K562 (cell line): Measurements from ENCODE around the gene TPD52L2. TPM values are rescaled to one million over a fixed set of nuclear protein-coding genes. Genes with fewer than 3 reads are reported as not detected.

Experiments
- CTCF ChIP-seq, 3 experiments: IDR thresholded peaks in 2 of 3; conservative IDR thresholded peaks in 1 of 3; 2 replicates each; pipeline ENCODE4 v1.5.1; 2011 to 2012; ENCODE audit warnings: low read length in 3 of 3, mild to moderate bottlenecking in 3 of 3, control low read depth in 2 of 3, improper control_type of control experiment in 1 of 3, inconsistent platforms in 1 of 3, low read depth in 1 of 3, mixed read lengths in 1 of 3, moderate library complexity in 1 of 3; ENCODE audit not compliant: insufficient read depth in 2 of 3
- DLX4 ChIP-seq: fragments of 250-450 bp; sonication (Bioruptor Pico); IDR thresholded peaks from 2 replicates; pipeline ENCODE4 v1.6.1; 2021; ENCODE audit warnings: mild to moderate bottlenecking
- FOXO4 ChIP-seq: fragments of 450-650 bp; formaldehyde crosslinking; IDR thresholded peaks from 2 replicates; pipeline ENCODE4 v1.4.0; 2020; ENCODE audit warnings: mild to moderate bottlenecking, moderate library complexity
- GATAD2A ChIP-seq: fragments of 450-650 bp; IDR thresholded peaks from 2 replicates; pipeline ENCODE4 v1.6.1; 2017
- GTF2F1 ChIP-seq: IDR thresholded peaks from 2 replicates; pipeline ENCODE4 v1.6.1; 2011; ENCODE audit warnings: low read depth, low read length, improper control_type of control experiment
- HBP1 ChIP-seq: fragments of 450-650 bp; formaldehyde crosslinking; IDR thresholded peaks from 2 replicates; pipeline ENCODE4 v1.4.0; 2022; ENCODE audit warnings: missing genetic modification characterization
- MAFG ChIP-seq: fragments of 450-650 bp; conservative IDR thresholded peaks from 2 replicates; pipeline ENCODE4 v1.6.1; 2016; ENCODE audit warnings: missing genetic modification characterization, missing compliant biosample characterization
- MAZ ChIP-seq, 2 experiments: fragments of 450-650 bp in 1 of 2; sonication (generic) in 1 of 2; formaldehyde crosslinking; IDR thresholded peaks in 1 of 2; conservative IDR thresholded peaks in 1 of 2; 2 replicates each; pipeline versions ENCODE4 v1.4.0 to v1.5.0; 2020; ENCODE audit warnings: mild to moderate bottlenecking in 1 of 2, missing genetic modification reagents in 1 of 2
- NFE2 ChIP-seq: IDR thresholded peaks from 2 replicates; pipeline ENCODE4 v1.6.1; 2014; ENCODE audit warnings: antibody characterized with exemption, low read depth
- NFIX ChIP-seq: fragments of 250-450 bp; sonication (Bioruptor Pico); IDR thresholded peaks from 2 replicates; pipeline ENCODE4 v1.4.0; 2020; ENCODE audit warnings: low read depth, mild to moderate bottlenecking, moderate library complexity
- NR1H2 ChIP-seq: sonication (generic); formaldehyde crosslinking; IDR thresholded peaks from 2 replicates; pipeline ENCODE4 v1.4.0; 2020; ENCODE audit warnings: mild to moderate bottlenecking, missing genetic modification reagents
- NR3C1 ChIP-seq: sonication (generic); formaldehyde crosslinking; IDR thresholded peaks from 2 replicates; pipeline ENCODE4 v1.8.1; 2022; ENCODE audit warnings: missing genetic modification reagents
- POLR3A ChIP-seq: IDR thresholded peaks from 2 replicates; pipeline ENCODE4 v1.6.1; 2011; ENCODE audit warnings: borderline replicate concordance, mild to moderate bottlenecking, moderate library complexity; ENCODE audit not compliant: insufficient read length, insufficient read depth; ENCODE audit errors: extremely low read depth
- RBM22 ChIP-seq: fragments of 200-400 bp; formaldehyde crosslinking; IDR thresholded peaks from 2 replicates; pipeline ENCODE4 v1.6.1; 2018; ENCODE audit warnings: low read length, low read depth; ENCODE audit not compliant: poor library complexity, severe bottlenecking
- STAT5A ChIP-seq: IDR thresholded peaks from 2 replicates; pipeline ENCODE4 v1.6.1; 2012; ENCODE audit warnings: low read length, inconsistent platforms, borderline replicate concordance
- TCF15 ChIP-seq: fragments of 250-450 bp; sonication (Bioruptor Pico); IDR thresholded peaks from 2 replicates; pipeline ENCODE4 v1.8.0; 2022; ENCODE audit warnings: moderate library complexity, mild to moderate bottlenecking, inconsistent platforms
- USF1 ChIP-seq: sonication (generic); formaldehyde crosslinking; IDR thresholded peaks from 2 replicates; pipeline ENCODE4 v1.9.0; 2022; ENCODE audit warnings: mild to moderate bottlenecking, missing genetic modification reagents
- ZNF143 ChIP-seq: sonication (generic); formaldehyde crosslinking; IDR thresholded peaks from 2 replicates; pipeline ENCODE4 v1.9.0; 2022; ENCODE audit warnings: mild to moderate bottlenecking, missing genetic modification reagents
- ZNF146 ChIP-seq: IDR thresholded peaks from one replicate; pipeline ENCODE4 v1.6.1; 2018; ENCODE audit warnings: missing compliant biosample characterization; ENCODE audit not compliant: unreplicated experiment
- ZNF24 ChIP-seq: fragments of 450-650 bp; IDR thresholded peaks from 2 replicates; pipeline ENCODE4 v1.6.1; 2016
- ZNF740 ChIP-seq, 3 experiments: fragments of 200-800 bp in 1 of 3; sonication (Bioruptor generic) in 1 of 3; sonication (generic) in 1 of 3; formaldehyde crosslinking in 1 of 3; IDR thresholded peaks; 2 replicates each; pipeline versions ENCODE4 v1.6.1 to v1.8.0; 2016 to 2022; ENCODE audit warnings: mild to moderate bottlenecking in 2 of 3, missing compliant biosample characterization in 2 of 3, missing genetic modification characterization in 2 of 3, missing genetic modification reagents in 1 of 3
- polyA plus RNA-seq, 8 experiments: library from polyadenylated mRNA; depleted of rRNA in 4 of 8; stranded (reverse) in 5 of 8; unstranded in 3 of 8; fragments of >200 nt; fragmentation: Nextera tagmentation in 2 of 8; fragmentation: Illumina TruSeq in 1 of 8; extraction: Ambion mirVana in 2 of 8; extraction: Trizol in 1 of 8; gene quantifications; 2 replicates each; pipeline versions ENCODE4 v1.2.1 to v1.2.3, GENCODE V29; 2011 to 2014; ENCODE audit warnings: inconsistent platforms in 1 of 8, missing spikeins in 1 of 8
- total RNA-seq, 7 experiments: library from RNA; depleted of rRNA in 6 of 7; stranded (reverse); fragments of >200 nt in 6 of 7; fragmentation: Illumina TruSeq in 2 of 7; extraction: Trizol in 2 of 7; gene quantifications; 2 replicates each; pipeline versions ENCODE4 v1.2.1 to v1.2.3, GENCODE V29; 2011 to 2021; ENCODE audit warnings: low replicate concordance in 1 of 7

TPD52L2 gene
- total and polyA plus RNA-seq, 9 of the 15 experiments (the other 6 are each of a cell fraction or from before 2014, with no cell fraction given), result 1.9 to 117 (median 74.6) TPM

GRCh38 chr20:63846888-63847236 lies 18.2 kb upstream of the TPD52L2 start (continued):
- TF ChIP-seq GTF2F1 (no peak), ZNF740 (CRISPR knock-in tag; IDR thresholded peaks at IDR 0.05) (peak; percentile 10; the same call in 1 of the 2 replicates), ZNF740 (tag; IDR thresholded peaks at IDR 0.05) (no peak), STAT5A (no peak), MAFG (tag) (no peak), ZNF24 (0 out of 2 replicates have a peak, but pooled peaks have one; percentile 3), POLR3A (no peak), ZNF146 (CRISPR knock-in tag) (no peak), NR1H2 (CRISPR knock-in tag) (no peak), NR3C1 (no peak), FOXO4 (no peak), RBM22 (no peak), ZNF143 (CRISPR knock-in tag) (no peak), CTCF (IDR thresholded peaks at IDR 0.05 in 2 of 3, conservative IDR thresholded peaks at IDR 0.05 in 1 of 3; ENCODE audit: insufficient read depth in 2 of 3, low read depth in 1 of 3, low read length in 3 of 3) (no peak), NFE2 (no peak), MAZ (CRISPR knock-in tag; conservative IDR thresholded peaks at IDR 0.05 in 1 of 2, IDR thresholded peaks at IDR 0.05 in 1 of 2) (no peak), USF1 (CRISPR knock-in tag) (0 out of 2 replicates have a peak, but pooled peaks have one; percentile 20), HBP1 (CRISPR knock-in tag) (peak; percentile 91), GATAD2A (peak; percentile 73; the same call in 1 of the 2 replicates), TCF15 (CRISPR knock-in tag) (no peak), NFIX (CRISPR knock-in tag) (no peak), DLX4 (CRISPR knock-in tag) (no peak)
